Breast epithelium (tissue), 4 donors: Measurements from ENCODE around the gene HSD3B7. TPM values are rescaled to one million over a fixed set of nuclear protein-coding genes. Genes with fewer than 3 reads are reported as not detected.
A peak's percentile ranks its signal among the peaks of the same experiment; 100 is the strongest.

ENCODE experiments used
- DNase-seq, 2 donors: peaks; one replicate each; pipeline ENCODE4 v3.0.0-alpha.2; 2019; ENCODE audit warnings: low spot score in 2 of 2
- H3K27ac ChIP-seq, 2 donors: fragments of 200-600 bp; sonication (generic) in 1 of 2; one replicate each; pipeline ENCODE4 v1.5.1; 2016 to 2019; ENCODE audit warnings: mild to moderate bottlenecking in 1 of 2
- H3K27me3 ChIP-seq, 2 donors: fragments of 200-600 bp; sonication (generic) in 1 of 2; one replicate each; pipeline versions ENCODE4 v1.5.1 to v1.6.0; 2017 to 2019; ENCODE audit warnings: control low read depth in 1 of 2, mild to moderate bottlenecking in 1 of 2
- H3K36me3 ChIP-seq: fragments of 200-600 bp; one replicate; pipeline ENCODE4 v1.5.1; 2019
- H3K4me1 ChIP-seq, 2 donors: fragments of 200-600 bp; sonication (generic); one replicate each; pipeline ENCODE4 v1.5.1; 2016 to 2019; ENCODE audit warnings: control low read depth in 1 of 2
- H3K4me3 ChIP-seq, 3 donors: fragments of 200-600 bp; sonication (generic); 1 replicate in 2 of 3; 2 replicates in 1 of 3; pipeline ENCODE4 v1.5.1; 2016 to 2019; ENCODE audit warnings: mild to moderate bottlenecking in 3 of 3, moderate library complexity in 2 of 3
- H3K9me3 ChIP-seq, 2 donors: fragments of 200-600 bp; sonication (generic) in 1 of 2; one replicate each; pipeline ENCODE4 v1.5.1; 2016 to 2019; ENCODE audit warnings: control low read depth in 1 of 2
- POLR2A ChIP-seq: fragments of 450-650 bp; IDR thresholded peaks from one replicate; pipeline ENCODE4 v1.6.1; 2016; ENCODE audit warnings: antibody characterized with exemption, mild to moderate bottlenecking, moderate library complexity
- POLR2AphosphoS5 ChIP-seq, 3 donors: sonication (generic); formaldehyde crosslinking; IDR thresholded peaks; one replicate each; pipeline ENCODE4 v1.6.1; 2017; ENCODE audit warnings: antibody characterized with exemption in 3 of 3
- intact Hi-C: fragments of 100-400 bp; cut with DNase I; formaldehyde crosslinking; loops from one replicate; pipeline ENCODE4 v1.15.1; 2023; ENCODE audit warnings: low total_unique reads
- total RNA-seq, 3 donors: library from RNA; depleted of rRNA; stranded (reverse); fragments of >200 nt; gene quantifications; one replicate each; pipeline ENCODE4 v1.1.0, GENCODE V29; 2016
- TF ChIP-seq, protein P1 (sequence below), 3 donors: fragments of 450-650 bp; IDR thresholded peaks; one replicate each; pipeline ENCODE4 v1.5.1; 2016 to 2017; ENCODE audit warnings: antibody characterized with exemption in 3 of 3, mild to moderate bottlenecking in 3 of 3, moderate library complexity in 3 of 3

The HSD3B7 gene
- total RNA-seq, 3 donors from 2014 or later: 12.1 to 27.8 (median 26.9) TPM

DNA sequence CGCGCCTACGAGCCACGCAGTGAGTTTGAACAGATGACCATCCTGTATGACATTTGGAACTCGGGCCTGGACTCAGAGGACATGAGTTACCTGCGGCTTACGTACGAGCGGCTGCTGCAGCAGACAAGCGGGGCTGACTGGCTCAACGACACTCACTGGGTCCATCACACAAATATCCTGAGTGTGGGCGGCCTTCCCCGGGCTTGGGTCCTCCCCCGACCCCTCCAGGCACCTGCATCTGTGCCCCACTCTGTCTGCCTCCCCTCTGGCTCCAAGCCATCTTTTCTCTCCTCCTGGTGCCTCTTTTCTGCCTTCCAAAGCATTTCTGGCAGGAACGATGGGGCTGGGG lies 5.0 kb upstream of the HSD3B7 start:
- Histone ChIP-seq H3K4me3 (no peak overlapping the region), H3K4me1 (no peaks in the 10 kb centered on the region), H3K27ac (no peak overlapping the region), H3K27me3 (no peaks in the 10 kb centered on the region), H3K36me3 (peaks cover 24% of the 10 kb centered on the region), H3K9me3 (no peaks in the 10 kb centered on the region)
- intact Hi-C loops: no loop called here
- DNase-seq: no peak
- no peak for TF ChIP-seq POLR2A
- TF ChIP-seq POLR2AphosphoS5 (IDR thresholded peaks at IDR 0.05): no peak
- TF ChIP-seq, protein P1, sequence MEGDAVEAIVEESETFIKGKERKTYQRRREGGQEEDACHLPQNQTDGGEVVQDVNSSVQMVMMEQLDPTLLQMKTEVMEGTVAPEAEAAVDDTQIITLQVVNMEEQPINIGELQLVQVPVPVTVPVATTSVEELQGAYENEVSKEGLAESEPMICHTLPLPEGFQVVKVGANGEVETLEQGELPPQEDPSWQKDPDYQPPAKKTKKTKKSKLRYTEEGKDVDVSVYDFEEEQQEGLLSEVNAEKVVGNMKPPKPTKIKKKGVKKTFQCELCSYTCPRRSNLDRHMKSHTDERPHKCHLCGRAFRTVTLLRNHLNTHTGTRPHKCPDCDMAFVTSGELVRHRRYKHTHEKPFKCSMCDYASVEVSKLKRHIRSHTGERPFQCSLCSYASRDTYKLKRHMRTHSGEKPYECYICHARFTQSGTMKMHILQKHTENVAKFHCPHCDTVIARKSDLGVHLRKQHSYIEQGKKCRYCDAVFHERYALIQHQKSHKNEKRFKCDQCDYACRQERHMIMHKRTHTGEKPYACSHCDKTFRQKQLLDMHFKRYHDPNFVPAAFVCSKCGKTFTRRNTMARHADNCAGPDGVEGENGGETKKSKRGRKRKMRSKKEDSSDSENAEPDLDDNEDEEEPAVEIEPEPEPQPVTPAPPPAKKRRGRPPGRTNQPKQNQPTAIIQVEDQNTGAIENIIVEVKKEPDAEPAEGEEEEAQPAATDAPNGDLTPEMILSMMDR (IDR thresholded peaks at IDR 0.05): no peak

DNA sequence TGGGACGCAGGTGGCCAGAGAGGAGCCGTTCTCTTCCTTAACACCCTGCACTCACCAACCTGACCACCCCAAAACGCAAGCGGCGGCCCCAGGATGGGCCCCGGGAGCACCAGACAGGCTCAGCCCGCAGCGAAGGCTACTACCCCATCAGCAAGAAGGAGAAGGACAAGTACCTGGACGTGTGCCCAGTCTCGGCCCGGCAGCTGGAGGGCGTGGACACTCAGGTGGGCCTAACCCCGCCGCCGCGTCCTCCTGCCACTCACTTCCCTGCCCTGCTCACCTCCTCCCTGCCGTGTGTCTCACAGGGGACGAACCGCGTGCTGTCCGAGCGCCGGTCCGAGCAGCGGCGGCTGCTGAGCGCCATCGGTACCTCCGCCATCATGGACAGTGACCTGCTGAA lies 4.6 kb upstream of the HSD3B7 start:
- no peak overlapping the region for H3K27ac ChIP-seq
- no peak for TF ChIP-seq POLR2AphosphoS5 (IDR thresholded peaks at IDR 0.05)
- TF ChIP-seq POLR2A: no peak
- TF ChIP-seq, protein P1 (IDR thresholded peaks at IDR 0.05): no peak
- intact Hi-C loops: no loop called here
- peaks cover 24% of the 10 kb centered on the region for H3K36me3 ChIP-seq
- no peaks in the 10 kb centered on the region for H3K27me3 ChIP-seq
- H3K4me1 ChIP-seq: no peaks in the 10 kb centered on the region
- no peak for DNase-seq
- no peaks in the 10 kb centered on the region for H3K9me3 ChIP-seq
- no peak overlapping the region for H3K4me3 ChIP-seq

DNA sequence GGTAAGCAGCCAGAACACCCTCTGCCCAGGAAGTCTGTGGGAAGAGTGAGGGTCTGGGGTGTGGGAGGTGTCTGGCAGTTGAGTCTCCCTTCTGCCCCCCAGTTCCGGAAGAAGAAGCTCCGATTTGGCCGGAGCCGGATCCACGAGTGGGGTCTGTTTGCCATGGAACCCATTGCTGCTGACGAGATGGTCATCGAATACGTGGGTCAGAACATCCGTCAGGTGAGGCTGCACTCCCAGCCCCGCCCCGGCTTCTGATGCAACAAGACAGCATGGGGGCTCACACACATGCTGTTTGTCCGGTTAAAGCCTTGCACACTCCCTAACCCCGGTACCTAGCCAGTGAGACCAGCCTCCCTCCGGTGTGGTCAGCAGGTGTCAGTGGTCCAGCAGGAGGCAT lies 4.0 kb upstream of the HSD3B7 start:
- Histone ChIP-seq H3K9me3 (no peaks in the 10 kb centered on the region), H3K27ac (no peak overlapping the region), H3K4me1 (no peaks in the 10 kb centered on the region), H3K27me3 (no peaks in the 10 kb centered on the region), H3K36me3 (peaks cover 19% of the 10 kb centered on the region), H3K4me3 (no peak overlapping the region)
- TF ChIP-seq POLR2A: no peak
- TF ChIP-seq, protein P1 (IDR thresholded peaks at IDR 0.05): no peak
- intact Hi-C loops: no loop called here
- DNase-seq: no peak

DNA sequence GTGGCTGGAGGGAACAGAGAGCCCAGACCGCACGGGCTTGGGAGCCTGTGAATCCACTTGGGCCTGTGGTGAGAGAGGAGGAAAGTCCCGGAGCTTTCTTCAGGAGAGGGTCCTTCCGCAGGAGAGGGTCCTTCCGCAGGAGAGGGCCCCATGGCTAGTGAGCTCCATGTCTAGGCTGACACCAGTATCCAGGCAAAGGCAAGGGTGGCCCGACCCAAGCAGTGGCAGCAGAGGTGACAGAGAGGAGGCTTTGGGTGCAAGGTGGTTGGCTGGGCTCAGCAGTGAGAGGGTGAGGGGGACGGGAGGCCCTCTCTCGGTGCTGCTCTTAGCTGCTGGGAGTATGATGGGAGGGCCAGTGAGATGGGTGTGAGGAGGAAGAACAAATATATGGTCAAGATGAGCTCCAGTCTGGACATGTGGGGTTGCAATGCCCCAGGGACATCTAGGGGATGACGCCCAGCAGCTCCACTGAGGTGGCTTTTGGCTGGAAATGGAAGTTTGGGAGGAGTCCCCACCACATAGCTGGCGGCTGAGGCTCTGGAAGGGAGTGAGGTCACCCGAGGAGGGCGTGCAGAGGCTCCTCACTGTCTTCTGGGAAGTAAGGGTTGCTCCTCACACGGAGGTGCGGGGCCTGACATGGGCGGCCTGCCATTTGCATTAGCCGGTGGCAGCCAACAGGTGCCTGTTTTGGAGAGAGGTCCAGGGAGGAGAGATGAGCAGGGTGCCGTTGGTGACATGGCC lies 2.3 kb upstream of the HSD3B7 start:
- Histone ChIP-seq H3K27ac (peak overlapping the region in 1 of 2 donors; percentile 19), H3K4me1 (no peaks in the 10 kb centered on the region), H3K27me3 (no peaks in the 10 kb centered on the region), H3K9me3 (no peaks in the 10 kb centered on the region), H3K4me3 (no peak overlapping the region), H3K36me3 (peaks cover 16% of the 10 kb centered on the region)
- TF ChIP-seq, protein P1 (IDR thresholded peaks at IDR 0.05): no peak
- no peak for TF ChIP-seq POLR2AphosphoS5 (IDR thresholded peaks at IDR 0.05)
- no peak for TF ChIP-seq POLR2A
- no peak for DNase-seq
- intact Hi-C loops: no loop called here

DNA sequence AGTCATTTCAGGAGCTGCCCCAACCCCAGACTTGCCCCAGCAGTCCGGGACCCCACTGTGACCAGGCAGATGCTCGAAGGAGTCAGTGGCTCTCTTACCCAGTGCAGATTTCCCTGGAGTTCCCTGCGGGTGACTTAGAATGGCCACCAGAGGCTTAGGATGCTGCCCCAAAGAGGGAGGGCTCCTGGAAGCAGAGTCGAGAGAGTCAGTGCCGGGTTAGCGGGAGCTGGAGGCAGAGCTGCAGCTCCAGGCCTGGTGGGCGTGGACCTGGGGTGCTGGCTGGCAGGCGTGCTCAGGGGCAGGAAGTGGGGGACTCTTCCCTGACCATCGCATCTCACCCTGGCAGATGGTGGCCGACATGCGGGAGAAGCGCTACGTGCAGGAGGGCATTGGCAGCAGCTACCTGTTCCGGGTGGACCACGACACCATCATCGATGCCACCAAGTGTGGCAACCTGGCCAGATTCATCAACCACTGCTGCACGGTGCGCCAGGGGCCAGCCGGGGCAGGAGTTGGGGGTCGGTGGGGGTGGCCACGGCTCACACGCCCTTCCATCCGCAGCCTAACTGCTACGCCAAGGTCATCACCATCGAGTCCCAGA lies 1.6 kb upstream of the HSD3B7 start:
- Histone ChIP-seq H3K27me3 (no peaks in the 10 kb centered on the region), H3K27ac (peak overlapping the region in 1 of 2 donors; percentile 19), H3K9me3 (no peaks in the 10 kb centered on the region), H3K36me3 (peaks cover 16% of the 10 kb centered on the region), H3K4me3 (no peak overlapping the region), H3K4me1 (no peaks in the 10 kb centered on the region)
- TF ChIP-seq, protein P1 (IDR thresholded peaks at IDR 0.05): no peak
- no peak for TF ChIP-seq POLR2A
- TF ChIP-seq POLR2AphosphoS5 (IDR thresholded peaks at IDR 0.05): no peak
- no peak for DNase-seq
- intact Hi-C loops: no loop called here
